ENCODE data around the gene KCNE2.

The KCNE2 gene

DNA sequence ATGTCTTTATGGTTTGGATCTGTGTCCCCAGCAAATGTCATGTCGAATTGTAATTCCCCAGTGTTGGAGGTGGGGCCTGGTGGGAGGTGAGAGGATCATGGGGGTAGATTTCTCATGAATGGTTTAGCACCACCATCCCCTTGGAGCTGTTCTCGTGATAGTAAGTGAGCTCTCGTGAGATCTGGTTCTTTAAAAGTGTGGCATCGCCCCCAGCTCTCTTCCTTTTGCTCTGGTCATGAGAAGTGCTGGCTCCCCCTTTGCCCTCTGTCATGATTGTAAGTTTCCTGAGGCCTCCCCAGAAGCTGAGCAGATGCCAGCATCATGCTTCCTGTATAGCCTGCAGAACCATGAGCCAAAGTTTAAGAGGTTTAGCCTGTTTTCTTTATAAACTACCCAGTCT lies 11.2 kb upstream of the KCNE2 start:
- no peak overlapping the region for H3K27ac ChIP-seq
- TF ChIP-seq, protein P1, sequence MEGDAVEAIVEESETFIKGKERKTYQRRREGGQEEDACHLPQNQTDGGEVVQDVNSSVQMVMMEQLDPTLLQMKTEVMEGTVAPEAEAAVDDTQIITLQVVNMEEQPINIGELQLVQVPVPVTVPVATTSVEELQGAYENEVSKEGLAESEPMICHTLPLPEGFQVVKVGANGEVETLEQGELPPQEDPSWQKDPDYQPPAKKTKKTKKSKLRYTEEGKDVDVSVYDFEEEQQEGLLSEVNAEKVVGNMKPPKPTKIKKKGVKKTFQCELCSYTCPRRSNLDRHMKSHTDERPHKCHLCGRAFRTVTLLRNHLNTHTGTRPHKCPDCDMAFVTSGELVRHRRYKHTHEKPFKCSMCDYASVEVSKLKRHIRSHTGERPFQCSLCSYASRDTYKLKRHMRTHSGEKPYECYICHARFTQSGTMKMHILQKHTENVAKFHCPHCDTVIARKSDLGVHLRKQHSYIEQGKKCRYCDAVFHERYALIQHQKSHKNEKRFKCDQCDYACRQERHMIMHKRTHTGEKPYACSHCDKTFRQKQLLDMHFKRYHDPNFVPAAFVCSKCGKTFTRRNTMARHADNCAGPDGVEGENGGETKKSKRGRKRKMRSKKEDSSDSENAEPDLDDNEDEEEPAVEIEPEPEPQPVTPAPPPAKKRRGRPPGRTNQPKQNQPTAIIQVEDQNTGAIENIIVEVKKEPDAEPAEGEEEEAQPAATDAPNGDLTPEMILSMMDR (IDR thresholded peaks at IDR 0.05), result no peak
- no peak for TF ChIP-seq ZFX (IDR thresholded peaks at IDR 0.05; ENCODE audit: borderline replicate concordance)

DNA sequence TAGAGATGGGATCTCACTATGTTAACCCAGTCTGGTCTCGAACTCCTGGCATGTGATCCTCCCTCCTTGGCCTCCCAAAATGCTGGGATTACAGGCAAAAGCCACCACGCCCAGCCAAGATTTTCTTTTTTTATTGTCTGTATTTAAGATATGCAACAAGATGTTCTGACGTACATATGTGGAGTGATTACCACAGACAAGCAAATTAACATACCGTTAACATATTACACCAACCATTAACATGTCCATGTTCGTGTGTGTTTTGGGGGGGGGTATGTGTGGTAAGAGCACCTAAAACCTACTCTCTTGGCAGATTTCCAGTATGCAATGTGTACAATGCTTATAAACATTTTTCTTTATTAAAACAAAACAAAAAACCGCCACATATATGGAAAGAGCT lies 10.6 kb upstream of the KCNE2 start:
- TF ChIP-seq, protein P1 (IDR thresholded peaks at IDR 0.05), result no peak
- TF ChIP-seq ZFX (IDR thresholded peaks at IDR 0.05; ENCODE audit: borderline replicate concordance), result no peak
- no peak overlapping the region for H3K27ac ChIP-seq

DNA sequence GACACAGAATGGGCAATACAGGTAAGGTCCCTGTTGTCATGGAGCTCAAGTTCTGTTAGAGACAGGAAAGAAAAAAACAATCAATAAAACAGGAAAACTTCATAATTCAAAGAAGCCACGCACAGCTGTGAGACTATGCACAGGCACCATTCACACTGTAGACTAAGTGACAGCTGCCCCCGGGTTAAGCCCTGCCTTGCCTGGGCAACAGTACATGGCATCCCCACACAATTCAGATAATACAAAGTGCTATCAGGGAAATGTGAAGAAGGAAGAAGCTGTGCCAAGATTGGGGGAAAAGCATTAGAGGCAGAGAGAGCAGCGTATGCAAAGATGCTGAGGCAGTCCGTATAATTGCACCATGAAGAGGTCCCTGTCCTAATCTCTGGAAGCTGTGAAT lies 9.0 kb upstream of the KCNE2 start:
- H3K27ac ChIP-seq, result no peak overlapping the region
- TF ChIP-seq, protein P1 (IDR thresholded peaks at IDR 0.05), result no peak
- no peak for TF ChIP-seq ZFX (IDR thresholded peaks at IDR 0.05; ENCODE audit: borderline replicate concordance)

GRCh38 chr21:34355570-34355969 lies 8.2 kb upstream of the KCNE2 start:
- TF ChIP-seq ZFX (IDR thresholded peaks at IDR 0.05; ENCODE audit: borderline replicate concordance), result no peak
- TF ChIP-seq, protein P1 (IDR thresholded peaks at IDR 0.05), result no peak
- H3K27ac ChIP-seq, result no peak overlapping the region

- TF ChIP-seq ZFX (IDR thresholded peaks at IDR 0.05; ENCODE audit: borderline replicate concordance), result no peak
- TF ChIP-seq, protein P1 (IDR thresholded peaks at IDR 0.05), result no peak
- no peak overlapping the region for H3K27ac ChIP-seq
Observed at GRCh38 chr21:34357889-34358288, 5.9 kb upstream of the KCNE2 start.

- TF ChIP-seq ZFX (IDR thresholded peaks at IDR 0.05; ENCODE audit: borderline replicate concordance), result no peak
- TF ChIP-seq, protein P1 (IDR thresholded peaks at IDR 0.05), result no peak
- no peak overlapping the region for H3K27ac ChIP-seq
Observed at GRCh38 chr21:34358866-34359265, 4.9 kb upstream of the KCNE2 start.

- no peak overlapping the region for H3K27ac ChIP-seq
- TF ChIP-seq, protein P1 (IDR thresholded peaks at IDR 0.05), result no peak
- no peak for TF ChIP-seq ZFX (IDR thresholded peaks at IDR 0.05; ENCODE audit: borderline replicate concordance)
Observed at GRCh38 chr21:34360488-34361241, 3.1 kb upstream of the KCNE2 start.
